H4 (cell line): ENCODE results near the gene OXSR1. TPM values are rescaled to one million over a fixed set of nuclear protein-coding genes. Genes with fewer than 3 reads are reported as not detected.
"Not testable (repeated sequence)": the region's sequence is repeated elsewhere in the genome, so short reads cannot be mapped to it uniquely, and the experiment has no call there.

Source experiments
- DNase-seq: peaks from one replicate; pipeline ENCODE4 v3.0.0-alpha.2; 2015; ENCODE audit warnings: low spot score
- total RNA-seq: library from RNA; depleted of rRNA; stranded (reverse); fragments of >200 nt; shearing (Covaris generic); gene quantifications from 2 replicates; pipeline ENCODE4 v1.2.3, GENCODE V29; 2014

OXSR1 gene
- total RNA-seq, 1 experiment from 2014 or later, result 13.7 TPM

- no peak for DNase-seq
Observed at GRCh38 chr3:38222032-38222634, 56.8 kb downstream of the OXSR1 start.

- no peak for DNase-seq
Observed at GRCh38 chr3:38224357-38224756, 59.0 kb downstream of the OXSR1 start.

GRCh38 chr3:38226273-38226672 is 60.9 kb downstream of the OXSR1 start:
- no peak for DNase-seq

- no peak for DNase-seq
Observed at GRCh38 chr3:38227989-38228388, 62.7 kb downstream of the OXSR1 start.

- no peak for DNase-seq
Observed at GRCh38 chr3:38229036-38229435, 63.7 kb downstream of the OXSR1 start.

GRCh38 chr3:38232701-38233100 is 67.4 kb downstream of the OXSR1 start:
- no peak for DNase-seq

- DNase-seq, result no peak
Observed at GRCh38 chr3:38235466-38235865, 70.1 kb downstream of the OXSR1 start.

GRCh38 chr3:38238416-38239008 is 73.2 kb downstream of the OXSR1 start:
- no peak for DNase-seq

GRCh38 chr3:38242812-38243211 is 77.5 kb downstream of the OXSR1 start:
- DNase-seq, result not testable (repeated sequence)

GRCh38 chr3:38245930-38246329 is 80.6 kb downstream of the OXSR1 start:
- no peak for DNase-seq

- peak; percentile 42 for DNase-seq
Observed at GRCh38 chr3:38247366-38248035, 82.2 kb downstream of the OXSR1 start.

GRCh38 chr3:38250198-38250597 is 84.9 kb downstream of the OXSR1 start:
- no peak for DNase-seq

- DNase-seq, result no peak
Observed at GRCh38 chr3:38251197-38251596, 85.9 kb downstream of the OXSR1 start.

GRCh38 chr3:38253704-38254103 is 88.4 kb downstream of the OXSR1 start:
- DNase-seq, result no peak

- no peak for DNase-seq
Observed at GRCh38 chr3:38254872-38255271, 89.5 kb downstream of the OXSR1 start.

GRCh38 chr3:38255627-38256026 is 90.3 kb downstream of the OXSR1 start:
- DNase-seq, result no peak

GRCh38 chr3:38257583-38257982 is 92.2 kb downstream of the OXSR1 start:
- DNase-seq, result no peak

- no peak for DNase-seq
Observed at GRCh38 chr3:38260474-38260873, 95.1 kb downstream of the OXSR1 start.

- DNase-seq, result no peak
Observed at GRCh38 chr3:38264353-38264771, 99.0 kb downstream of the OXSR1 start.

- DNase-seq, result no peak
Observed at GRCh38 chr3:38264779-38265178, 99.4 kb downstream of the OXSR1 start.

GRCh38 chr3:38265604-38266307 is 100.4 kb downstream of the OXSR1 start, which contains the start of gene SLC22A13:
SLC22A13 (plus strand) TSS chr3:38265812; CDS start chr3:38265861, 49 bp downstream.
- DNase-seq, result no peak

- no peak for DNase-seq
Observed at GRCh38 chr3:38266810-38267209, 101.5 kb downstream of the OXSR1 start.

GRCh38 chr3:38267662-38268061 is 102.3 kb downstream of the OXSR1 start:
- no peak for DNase-seq
